Endodermal cell (in vitro differentiated cells): Measurements from ENCODE around the gene KRT75. TPM values are rescaled to one million over a fixed set of nuclear protein-coding genes. Genes with fewer than 3 reads are reported as not detected.

Source experiments
- DNase-seq: peaks from one replicate; pipeline ENCODE4 v3.0.0-alpha.2; 2017
- H3K27ac ChIP-seq: 2 replicates; pipeline ENCODE4 v1.5.1; 2013; ENCODE audit warnings: mild to moderate bottlenecking, low read depth, low read length, moderate library complexity
- H3K27me3 ChIP-seq: 2 replicates; pipeline ENCODE4 v1.6.1; 2013; ENCODE audit warnings: mild to moderate bottlenecking, low read length, moderate library complexity; ENCODE audit not compliant: insufficient read depth, control insufficient read depth, poor library complexity, severe bottlenecking
- H3K36me3 ChIP-seq: 2 replicates; pipeline ENCODE4 v1.7.0; 2013; ENCODE audit warnings: mild to moderate bottlenecking, low read length, moderate library complexity; ENCODE audit not compliant: control insufficient read depth, insufficient read depth
- H3K4me1 ChIP-seq: one replicate; pipeline ENCODE4 v1.7.0; 2013; ENCODE audit warnings: low read length; ENCODE audit not compliant: control insufficient read depth, insufficient read depth
- H3K4me3 ChIP-seq: 2 replicates; pipeline ENCODE4 v1.5.1; 2013; ENCODE audit warnings: mild to moderate bottlenecking, low read length, moderate library complexity
- H3K9ac ChIP-seq: 2 replicates; pipeline ENCODE4 v1.6.1; 2013; ENCODE audit warnings: mild to moderate bottlenecking, low read length, moderate library complexity; ENCODE audit not compliant: poor library complexity, severe bottlenecking; ENCODE audit errors: extremely low read depth
- H3K9me3 ChIP-seq: 2 replicates; pipeline ENCODE4 v1.6.1; 2013; ENCODE audit warnings: mild to moderate bottlenecking, low read length, moderate library complexity; ENCODE audit not compliant: control insufficient read depth
- H3K27ac Mint-ChIP-seq: 2 replicates; pipeline ENCODE4 v1.8.0; 2020; ENCODE audit warnings: mixed read lengths
- H3K27me3 Mint-ChIP-seq: 2 replicates; pipeline ENCODE4 v1.8.0; 2021; ENCODE audit warnings: mild to moderate bottlenecking, mixed read lengths; ENCODE audit not compliant: insufficient read depth
- H3K36me3 Mint-ChIP-seq: 2 replicates; pipeline ENCODE4 v1.8.0; 2020; ENCODE audit warnings: low read depth, mixed read lengths
- H3K4me1 Mint-ChIP-seq: 2 replicates; pipeline ENCODE4 v1.8.0; 2020; ENCODE audit warnings: mixed read lengths
- H3K4me3 Mint-ChIP-seq: 2 replicates; pipeline ENCODE4 v1.8.0; 2020; ENCODE audit warnings: mild to moderate bottlenecking, moderate library complexity, mixed read lengths
- H3K9me3 Mint-ChIP-seq: 2 replicates; pipeline ENCODE4 v1.8.0; 2020; ENCODE audit warnings: mild to moderate bottlenecking, mixed read lengths
- CTCF ChIP-seq: fragments of 200-600 bp; sonication (generic); conservative IDR thresholded peaks from 2 replicates; pipeline ENCODE4 v1.5.0; 2021; ENCODE audit warnings: antibody characterized with exemption, mild to moderate bottlenecking
- WGBS, 2 experiments: methylation state at CpG; one replicate each; pipeline versions ENCODE4 v1.1.5 to v1.1.7; 2013; ENCODE audit warnings: missing lambda C conversion rate in 2 of 2, mixed read lengths in 1 of 2; ENCODE audit not compliant: insufficient coverage in 1 of 2, insufficient read length in 1 of 2; 5-methylcytosine and 5-hydroxymethylcytosine counted together
- total RNA-seq, 2 donors: library from RNA; stranded (reverse); fragmentation: NEBNext Ultra II Directional in 1 of 2; extraction: Animal tissue kit (Norgen Biotek cat#: 25700) in 1 of 2; gene quantifications; 2 replicates in 1 of 2; 3 replicates in 1 of 2; pipeline ENCODE4 v1.2.1, GENCODE V29; 2021

Gene KRT75
- total RNA-seq, 2 donors from 2014 or later: not detected

GRCh38 chr12:52442600-52443061, 8.5 kb upstream of the KRT75 start:
- Mint-ChIP-seq H3K27me3 (peaks cover 5% of the 10 kb centered on the region), H3K9me3 (no peaks in the 10 kb centered on the region), H3K4me1 (peaks cover 4% of the 10 kb centered on the region), H3K4me3 (no peak overlapping the region), H3K36me3 (no peaks in the 10 kb centered on the region), H3K27ac (no peak overlapping the region)
- Histone ChIP-seq H3K9ac (no peak overlapping the region), H3K27me3 (no peaks in the 10 kb centered on the region), H3K27ac (no peak overlapping the region), H3K4me1 (no peaks in the 10 kb centered on the region), H3K36me3 (no peaks in the 10 kb centered on the region), H3K9me3 (no peaks in the 10 kb centered on the region), H3K4me3 (no peak overlapping the region)
- DNase-seq: peak; percentile 90
- TF ChIP-seq CTCF: peak; percentile 49
- WGBS, 2 experiments: 32 to 56% methylated on average over 5 to 6 of the region's 6 CpGs

GRCh38 chr12:52441320-52441911, 7.2 kb upstream of the KRT75 start:
- no peak overlapping the region for H3K4me3 Mint-ChIP-seq
- TF ChIP-seq CTCF: no peak

GRCh38 chr12:52440821-52441319, 6.7 kb upstream of the KRT75 start:
- no peaks in the 10 kb centered on the region for H3K36me3 ChIP-seq
- Mint-ChIP-seq H3K27me3 (peaks cover 2% of the 10 kb centered on the region), H3K36me3 (no peaks in the 10 kb centered on the region), H3K4me1 (peaks cover 4% of the 10 kb centered on the region), H3K4me3 (no peak overlapping the region), H3K9me3 (no peaks in the 10 kb centered on the region), H3K27ac (no peak overlapping the region)
- no peaks in the 10 kb centered on the region for H3K27me3 ChIP-seq
- H3K4me3 ChIP-seq: no peak overlapping the region
- no peaks in the 10 kb centered on the region for H3K9me3 ChIP-seq
- no peaks in the 10 kb centered on the region for H3K4me1 ChIP-seq
- no peak for TF ChIP-seq CTCF
- H3K9ac ChIP-seq: no peak overlapping the region
- DNase-seq: peak; percentile 36
- H3K27ac ChIP-seq: peak overlapping the region; percentile 69
- 85 to 94% methylated on average over 2 to 5 of the region's 5 CpGs for WGBS, 2 experiments

More at GRCh38 chr12:52441320-52441911, 7.2 kb upstream of the KRT75 start:
- no peaks in the 10 kb centered on the region for H3K36me3 ChIP-seq
- peak overlapping the region; percentile 69 for H3K27ac ChIP-seq
- Mint-ChIP-seq H3K9me3 (no peaks in the 10 kb centered on the region), H3K4me1 (peaks cover 4% of the 10 kb centered on the region), H3K36me3 (no peaks in the 10 kb centered on the region), H3K27me3 (peaks cover 4% of the 10 kb centered on the region), H3K27ac (no peak overlapping the region)
- DNase-seq: peak; percentile 47
- H3K27me3 ChIP-seq: no peaks in the 10 kb centered on the region
- H3K9me3 ChIP-seq: no peaks in the 10 kb centered on the region
- no peak overlapping the region for H3K9ac ChIP-seq
- H3K4me1 ChIP-seq: no peaks in the 10 kb centered on the region
- H3K4me3 ChIP-seq: no peak overlapping the region
- WGBS, 2 experiments: 82 to 83% methylated on average over 4 to 9 of the region's 9 CpGs
